HG03097 (cell line): Measurements from ENCODE around the gene TPST1.

ENCODE experiments used
- ATAC-seq: cut with Tn5 transposase; IDR thresholded peaks from one replicate; pipeline ENCODE4 v1.9.1; 2021; ENCODE audit not compliant: unreplicated experiment, low FRiP score

Gene TPST1

DNA sequence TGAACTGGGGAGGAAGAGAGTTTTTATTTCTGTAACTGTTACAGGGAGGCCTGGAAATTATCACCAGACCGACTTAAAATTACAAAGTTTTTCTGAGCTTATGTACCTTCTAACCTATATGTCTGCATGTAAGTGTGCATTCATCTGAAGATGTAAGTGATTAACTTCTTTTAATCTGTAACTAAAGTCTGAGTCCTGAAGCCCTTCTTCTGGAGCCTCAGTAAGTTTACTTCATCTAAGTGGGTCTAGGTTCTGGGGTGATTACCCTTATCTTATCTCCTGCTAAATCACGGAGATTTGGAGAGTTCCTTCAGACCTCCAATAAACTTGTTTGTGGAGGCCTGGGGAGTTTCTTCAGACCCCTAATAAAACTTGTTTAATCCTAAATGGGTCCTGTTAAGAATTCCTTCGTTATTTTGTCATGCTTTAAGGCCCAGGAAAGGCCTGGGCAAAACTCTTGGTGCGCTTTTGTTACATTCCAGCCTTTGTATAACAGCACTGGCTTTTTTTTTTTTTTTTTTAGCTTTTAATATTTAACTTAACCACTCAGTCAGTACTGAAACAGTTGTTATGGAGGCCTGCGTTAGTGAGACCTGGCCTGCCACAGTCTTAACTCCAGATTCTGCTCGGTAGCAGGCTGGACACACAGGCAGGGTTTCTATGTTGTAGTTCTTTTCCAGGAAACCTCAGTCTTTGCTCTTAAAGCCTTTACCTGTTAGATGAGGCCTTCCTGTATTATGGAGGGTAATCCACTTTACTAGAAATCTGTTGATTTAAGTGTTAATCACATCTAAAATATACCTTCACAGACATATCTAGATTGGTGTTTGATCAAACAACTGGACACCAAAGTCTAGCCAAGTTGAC lies 33.0 kb downstream of the TPST1 start:
- no peak for ATAC-seq

GRCh38 chr7:66238773-66239466 lies 33.8 kb downstream of the TPST1 start:
- peak; percentile 40 for ATAC-seq

DNA sequence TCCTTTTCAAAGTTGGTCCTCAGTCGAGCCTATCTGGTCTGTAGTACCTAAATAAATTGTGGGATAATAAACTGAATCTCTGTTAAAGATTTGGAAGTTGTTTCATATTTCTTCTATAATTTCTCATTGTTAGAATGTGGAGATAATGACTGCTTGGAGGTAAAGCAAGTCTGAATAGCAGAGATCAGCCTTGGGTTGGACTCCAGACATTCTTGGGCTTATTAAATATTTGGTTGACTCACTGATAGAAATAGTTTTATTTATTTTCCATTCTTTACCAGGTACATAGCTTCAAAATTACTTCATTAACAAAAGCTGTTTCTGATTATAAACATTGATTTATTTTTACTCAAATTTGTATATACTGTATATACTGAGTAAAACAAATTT lies 34.3 kb downstream of the TPST1 start:
- ATAC-seq, result no peak

GRCh38 chr7:66245008-66245407 lies 39.9 kb downstream of the TPST1 start:
- no peak for ATAC-seq

DNA sequence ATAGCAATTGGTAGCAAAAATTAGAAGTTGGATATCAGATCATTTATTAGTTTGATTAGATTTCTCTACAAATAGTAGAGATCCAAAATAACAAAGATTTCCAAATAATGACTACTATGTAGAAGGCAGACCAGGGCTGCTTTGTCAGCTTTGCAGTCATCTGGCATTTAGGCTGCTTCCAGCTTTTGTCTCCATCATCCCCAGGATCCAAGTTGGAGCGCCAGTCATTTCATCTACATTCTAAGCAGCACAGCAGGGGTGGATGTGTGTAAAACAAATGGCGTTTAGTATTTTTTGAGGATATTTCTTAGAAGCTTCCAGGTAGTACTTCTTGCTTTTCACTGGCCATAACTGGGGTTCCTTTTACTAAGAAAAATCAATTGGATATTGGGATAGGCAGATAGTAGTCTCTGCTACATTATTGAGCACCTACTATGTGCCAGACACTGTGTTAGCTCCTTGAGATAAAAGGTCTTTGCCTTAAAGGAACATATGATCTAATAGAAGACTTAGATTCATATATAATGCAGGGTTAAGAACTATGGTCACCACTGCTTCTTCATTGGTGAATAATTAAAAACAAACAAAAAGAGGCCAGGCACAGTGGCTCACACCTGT lies 41.5 kb downstream of the TPST1 start:
- ATAC-seq, result no peak

DNA sequence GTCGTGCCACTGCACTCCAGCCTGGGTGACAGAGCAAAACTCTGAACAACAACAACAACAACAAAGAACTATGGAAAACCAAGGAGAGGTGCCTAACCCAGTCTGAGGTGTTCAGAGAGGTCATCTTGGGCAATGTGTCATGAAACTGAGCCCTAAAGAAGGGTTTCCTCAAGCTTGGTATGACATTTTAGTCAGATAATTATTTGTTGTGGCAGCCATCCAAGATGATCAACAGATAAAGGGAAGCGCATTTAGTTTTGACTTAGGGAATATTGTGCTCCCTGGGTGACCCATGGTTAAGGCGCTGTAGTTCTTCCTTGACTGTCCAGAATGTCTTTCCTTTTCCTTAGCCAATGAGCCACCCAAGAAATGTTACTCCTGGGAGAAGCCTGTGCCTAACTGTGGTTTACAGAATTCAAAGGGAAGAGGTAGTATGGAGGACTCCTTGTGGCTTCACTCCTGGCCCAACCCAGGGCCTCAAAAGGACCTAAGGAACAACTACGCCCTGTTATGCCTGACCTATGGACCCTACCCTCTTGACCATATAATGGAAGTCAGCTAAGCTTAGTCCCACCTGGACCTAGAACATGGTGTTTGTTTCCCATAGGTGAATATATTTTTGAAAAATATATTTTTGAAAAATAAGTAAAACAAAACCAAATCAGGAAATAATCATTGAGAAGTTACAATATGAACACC lies 42.4 kb downstream of the TPST1 start:
- no peak for ATAC-seq

DNA sequence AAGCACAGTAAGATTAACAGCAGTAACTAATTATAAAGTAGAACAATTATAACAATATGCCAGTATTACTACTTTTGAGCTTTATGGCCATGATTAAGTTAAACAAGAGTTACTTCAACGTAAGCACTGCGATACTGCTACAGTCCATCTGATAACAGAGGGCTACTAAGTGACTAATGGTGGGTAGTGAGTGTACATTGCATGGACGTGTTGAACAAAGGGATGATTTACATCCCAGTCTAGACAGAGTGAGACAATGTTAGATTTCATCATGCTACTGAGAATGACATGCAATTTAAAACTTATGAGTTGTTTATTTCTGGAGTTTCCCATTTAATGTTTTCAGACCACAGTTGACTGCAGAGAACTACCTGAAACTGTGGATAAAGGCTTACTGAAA lies 45.6 kb downstream of the TPST1 start:
- ATAC-seq, result no peak

GRCh38 chr7:66255534-66256100 lies 50.5 kb downstream of the TPST1 start:
- no peak for ATAC-seq

DNA sequence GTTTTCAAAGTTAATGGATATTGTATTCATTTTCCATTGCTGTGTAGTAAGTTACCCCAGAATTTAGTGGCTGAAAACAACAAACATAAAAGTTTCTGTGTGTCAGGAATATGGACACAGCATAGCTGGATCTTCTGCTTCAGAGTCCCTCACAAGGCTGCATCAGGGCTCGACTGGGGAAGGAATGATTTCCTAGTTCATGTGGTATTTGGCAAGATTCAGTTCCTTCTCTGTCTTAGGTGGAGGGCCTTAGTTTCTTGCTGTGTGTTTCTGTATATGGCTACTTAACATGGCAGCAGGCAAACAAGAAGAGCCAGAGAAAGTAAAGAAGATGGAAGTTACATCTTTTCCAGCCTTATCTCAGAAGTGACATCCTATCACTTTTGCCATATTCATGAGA lies 51.1 kb downstream of the TPST1 start:
- ATAC-seq, result no peak

DNA sequence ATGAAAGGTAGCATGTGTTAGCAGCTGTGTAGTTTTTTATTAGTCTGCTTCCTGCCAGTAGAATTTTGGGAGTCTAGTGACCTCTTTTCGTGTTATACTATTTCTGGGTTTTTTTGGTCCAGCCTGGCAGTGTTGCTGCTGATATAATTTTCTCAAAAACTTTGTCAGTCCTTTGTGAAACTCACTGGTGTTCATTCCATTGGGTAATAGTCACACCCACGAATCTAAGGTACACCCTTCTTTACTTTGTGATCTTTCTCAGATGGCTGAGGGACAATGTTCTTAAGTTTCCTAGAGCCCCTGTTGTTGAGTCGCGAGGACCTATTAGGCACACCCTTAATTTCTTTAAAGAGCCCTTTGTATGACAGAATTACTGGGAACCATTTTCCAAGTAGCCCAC lies 52.3 kb downstream of the TPST1 start:
- ATAC-seq, result no peak

- ATAC-seq, result no peak
These were observed 53.3 kb downstream of the TPST1 start for GRCh38 chr7:66258409-66258808.

GRCh38 chr7:66261941-66262340 lies 56.8 kb downstream of the TPST1 start:
- no peak for ATAC-seq

DNA sequence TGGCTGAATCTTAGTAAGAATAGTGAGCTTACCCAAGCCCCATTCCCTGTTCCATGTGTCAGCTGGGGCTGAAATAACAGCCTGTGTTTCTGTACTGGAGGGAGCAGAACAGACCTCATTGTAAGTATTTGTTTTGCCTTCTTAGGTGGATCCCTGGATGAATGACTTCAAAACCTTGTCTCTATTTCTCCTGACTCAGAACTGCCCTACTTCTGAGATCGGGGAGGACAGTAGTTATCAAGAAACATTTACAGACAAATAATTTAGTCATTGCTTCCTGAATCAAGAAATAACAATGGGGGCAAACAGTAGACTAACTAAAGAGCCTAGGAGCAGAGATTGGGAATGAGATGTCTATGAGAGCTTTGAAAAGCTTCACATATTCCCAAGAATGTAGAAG lies 58.8 kb downstream of the TPST1 start:
- no peak for ATAC-seq

DNA sequence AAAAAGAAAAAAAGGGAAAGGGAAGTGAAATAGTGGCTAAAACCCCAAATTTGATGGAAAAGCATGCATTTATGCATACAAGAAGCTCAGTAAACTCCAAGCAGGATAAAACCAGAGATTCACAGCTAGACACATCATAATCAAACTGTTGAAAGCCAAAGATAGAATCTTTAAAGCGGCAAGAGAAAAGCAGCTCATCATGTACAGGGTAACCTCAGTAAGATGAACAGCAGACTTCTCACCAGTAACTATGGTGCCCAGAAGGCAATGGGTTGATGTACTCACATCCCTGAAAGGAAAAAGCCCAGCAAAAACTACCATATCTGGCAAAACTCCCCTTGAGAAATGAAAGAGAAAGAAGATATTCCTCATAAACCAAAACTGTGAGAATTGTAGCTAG lies 60.4 kb downstream of the TPST1 start:
- ATAC-seq, result no peak

DNA sequence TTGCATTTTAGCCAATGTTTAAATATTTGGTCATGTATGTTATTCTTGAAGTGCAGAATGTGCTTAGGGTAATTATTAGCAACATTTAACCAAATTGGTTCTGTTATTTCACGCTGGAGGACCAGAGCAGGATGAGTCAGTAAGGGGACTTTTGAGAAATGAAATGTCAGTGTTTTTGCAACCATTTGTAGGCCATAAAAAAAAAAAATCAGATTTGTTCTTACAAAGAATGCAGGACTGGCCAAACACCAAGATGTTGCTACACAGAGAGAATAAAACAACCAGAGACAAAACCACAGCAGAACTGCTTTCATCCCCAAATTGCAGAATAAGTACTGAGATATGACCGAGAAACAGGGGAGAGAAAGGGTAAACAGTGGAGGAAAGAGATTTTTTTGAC lies 62.1 kb downstream of the TPST1 start:
- no peak for ATAC-seq

- no peak for ATAC-seq
These were observed 64.8 kb downstream of the TPST1 start for GRCh38 chr7:66269978-66270377.

DNA sequence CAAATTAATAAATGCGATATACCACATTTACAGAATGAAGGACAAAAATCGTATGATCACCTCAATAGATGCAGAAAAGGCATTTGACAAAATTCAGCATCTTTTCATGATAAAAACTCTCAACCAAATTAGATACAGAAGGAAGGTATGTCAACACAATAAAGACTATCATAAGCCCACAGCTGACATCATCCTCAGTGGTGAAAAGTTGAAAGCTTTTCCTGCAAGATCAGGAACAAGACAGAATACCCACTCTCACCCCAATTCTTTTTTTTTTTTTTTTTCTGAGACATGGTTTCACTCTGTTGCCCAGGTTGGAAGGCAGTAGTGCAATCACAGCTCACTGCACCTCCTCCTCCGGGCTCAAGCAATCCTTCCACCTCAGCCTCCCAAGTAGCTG lies 67.2 kb downstream of the TPST1 start:
- ATAC-seq, result no peak

GRCh38 chr7:66276363-66276762 lies 71.2 kb downstream of the TPST1 start:
- ATAC-seq, result no peak

- no peak for ATAC-seq
These were observed 72.4 kb downstream of the TPST1 start for GRCh38 chr7:66277492-66277891.

GRCh38 chr7:66279912-66280311 lies 74.8 kb downstream of the TPST1 start:
- ATAC-seq, result no peak
